Panc1 (cell line): ENCODE measurements around the gene AFF2. TPM values are rescaled to one million over a fixed set of nuclear protein-coding genes. Genes with fewer than 3 reads are reported as not detected.

Source experiments
- ATAC-seq: fragments of 200-7000 bp; cut with Tn5 transposase; 2 replicates; pipeline ENCODE4 v1.9.1; 2020; ENCODE audit warnings: mild to moderate bottlenecking, moderate library complexity
- BruUV-seq: library from RNA; stranded (reverse); fragments of 400-500 nt; replicated peaks from 2 replicates; lab custom pipeline; 2021; lab: Mats Ljungman, UMichigan
- CTCF ChIA-PET: fragments of 300-600 bp; sonication (Branson Sonifier 250); formaldehyde crosslinking; loops from one replicate; lab custom pipeline; 2022; ENCODE audit warnings: antibody characterized with exemption; lab: Charles Lee
- POLR2A ChIA-PET: fragments of 300-600 bp; sonication (Branson Sonifier 250); formaldehyde crosslinking; loops from one replicate; lab custom pipeline; 2022; ENCODE audit warnings: antibody characterized with exemption; lab: Charles Lee
- DNase-seq: peaks from one replicate; pipeline ENCODE4 v3.0.0-alpha.2; 2010; ENCODE audit warnings: low read depth, low spot score
- H3K27ac ChIP-seq: 2 replicates; pipeline ENCODE4 v1.5.1; 2011; ENCODE audit warnings: mild to moderate bottlenecking, low read length, inconsistent platforms
- H3K27me3 ChIP-seq: fragments of 200-500 bp; sonication (Bioruptor generic); 2 replicates; pipeline ENCODE4 v1.6.0; 2014; ENCODE audit warnings: low read length, inconsistent platforms; ENCODE audit not compliant: control insufficient read depth, insufficient read depth
- H3K36me3 ChIP-seq: fragments of 200-500 bp; sonication (Bioruptor generic); 2 replicates; pipeline ENCODE4 v1.5.1; 2014; ENCODE audit warnings: inconsistent platforms, mild to moderate bottlenecking, low read length, moderate library complexity; ENCODE audit not compliant: control insufficient read depth, insufficient read depth
- H3K4me1 ChIP-seq: 2 replicates; pipeline ENCODE4 v1.5.1; 2011; ENCODE audit warnings: inconsistent platforms, mild to moderate bottlenecking, low read length, moderate library complexity; ENCODE audit not compliant: control insufficient read depth, insufficient read depth
- H3K4me3 ChIP-seq, 2 experiments: 2 replicates each; pipeline ENCODE4 v1.5.1; 2011 to 2012; ENCODE audit warnings: low read depth in 2 of 2, low read length in 2 of 2, mild to moderate bottlenecking in 2 of 2, inconsistent platforms in 1 of 2, moderate library complexity in 1 of 2
- H3K9me3 ChIP-seq: fragments of 200-500 bp; sonication (Bioruptor generic); 2 replicates; pipeline ENCODE4 v1.5.1; 2014; ENCODE audit warnings: low read depth, mild to moderate bottlenecking, inconsistent platforms, low read length, moderate library complexity; ENCODE audit not compliant: control insufficient read depth, insufficient read depth
- POLR2AphosphoS5 ChIP-seq: IDR thresholded peaks from 2 replicates; pipeline ENCODE4 v1.6.1; 2012; ENCODE audit warnings: mild to moderate bottlenecking, low read depth, low read length, moderate library complexity
- SIN3A ChIP-seq: IDR thresholded peaks from 2 replicates; pipeline ENCODE4 v1.6.1; 2012; ENCODE audit warnings: low read depth, mild to moderate bottlenecking, low read length, moderate library complexity, borderline replicate concordance; ENCODE audit not compliant: insufficient read depth
- TCF7L2 ChIP-seq: IDR thresholded peaks from 2 replicates; pipeline ENCODE4 v1.6.1; 2011; ENCODE audit warnings: mild to moderate bottlenecking, low read depth, low read length, inconsistent platforms
- in situ Hi-C: cut with HindIII; loops from 2 replicates; pipeline ENCODE4 v1.10.0; 2016; ENCODE audit warnings: low sequenced_read_pairs, low pct_unique_long_range_greater_than_20kb
- intact Hi-C: fragments of 100-400 bp; cut with micrococcal nuclease; formaldehyde crosslinking; loops from one replicate; pipeline ENCODE4 v1.10.0; 2022; ENCODE audit not compliant: unreplicated experiment
- total RNA-seq: library from RNA; stranded (reverse); gene quantifications from one replicate; pipeline ENCODE4 v1.2.1, GENCODE V29; 2021; ENCODE audit not compliant: unreplicated experiment
- TF ChIP-seq, protein P1 (sequence below): fragments of 450-650 bp; IDR thresholded peaks from 2 replicates; pipeline ENCODE4 v1.5.1; 2017; ENCODE audit warnings: mild to moderate bottlenecking
- TF ChIP-seq, protein P2 (sequence below), 2 experiments: IDR thresholded peaks; 2 replicates each; pipeline ENCODE4 v1.6.1; 2011 to 2012; ENCODE audit warnings: low read depth in 2 of 2, control low read depth in 1 of 2, low read length in 1 of 2, mild to moderate bottlenecking in 1 of 2, moderate library complexity in 1 of 2; ENCODE audit not compliant: insufficient read depth in 1 of 2

Gene AFF2
- total RNA-seq, 1 experiment from 2014 or later: 0.05 TPM

DNA sequence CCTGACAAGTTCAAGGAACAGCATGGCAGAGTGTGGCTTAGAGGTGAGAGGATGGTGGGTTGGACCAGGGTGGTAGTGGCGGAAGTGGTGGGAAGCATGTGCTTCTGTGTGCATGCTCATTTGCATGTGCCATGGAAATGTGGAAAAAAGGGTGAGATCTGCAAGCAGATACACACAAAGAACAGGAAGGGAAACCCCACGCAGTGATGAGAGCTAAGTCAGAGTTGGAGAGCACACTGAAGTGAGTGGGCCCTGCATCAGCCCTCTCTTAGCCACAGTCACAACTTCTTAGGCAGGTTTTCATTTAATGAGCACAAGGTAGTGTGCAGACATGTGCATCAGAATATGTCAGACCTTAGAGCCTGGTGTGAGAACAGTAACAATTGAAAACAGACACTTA, 483.8 kb downstream of the AFF2 start:
- no peak overlapping the region for H3K27ac ChIP-seq
- no peak for DNase-seq
- no peaks in the 10 kb centered on the region for H3K4me1 ChIP-seq
- CTCF ChIA-PET: no interaction called here
- H3K9me3 ChIP-seq: no peaks in the 10 kb centered on the region
- no peaks in the 10 kb centered on the region for H3K27me3 ChIP-seq
- TF ChIP-seq, protein P1, sequence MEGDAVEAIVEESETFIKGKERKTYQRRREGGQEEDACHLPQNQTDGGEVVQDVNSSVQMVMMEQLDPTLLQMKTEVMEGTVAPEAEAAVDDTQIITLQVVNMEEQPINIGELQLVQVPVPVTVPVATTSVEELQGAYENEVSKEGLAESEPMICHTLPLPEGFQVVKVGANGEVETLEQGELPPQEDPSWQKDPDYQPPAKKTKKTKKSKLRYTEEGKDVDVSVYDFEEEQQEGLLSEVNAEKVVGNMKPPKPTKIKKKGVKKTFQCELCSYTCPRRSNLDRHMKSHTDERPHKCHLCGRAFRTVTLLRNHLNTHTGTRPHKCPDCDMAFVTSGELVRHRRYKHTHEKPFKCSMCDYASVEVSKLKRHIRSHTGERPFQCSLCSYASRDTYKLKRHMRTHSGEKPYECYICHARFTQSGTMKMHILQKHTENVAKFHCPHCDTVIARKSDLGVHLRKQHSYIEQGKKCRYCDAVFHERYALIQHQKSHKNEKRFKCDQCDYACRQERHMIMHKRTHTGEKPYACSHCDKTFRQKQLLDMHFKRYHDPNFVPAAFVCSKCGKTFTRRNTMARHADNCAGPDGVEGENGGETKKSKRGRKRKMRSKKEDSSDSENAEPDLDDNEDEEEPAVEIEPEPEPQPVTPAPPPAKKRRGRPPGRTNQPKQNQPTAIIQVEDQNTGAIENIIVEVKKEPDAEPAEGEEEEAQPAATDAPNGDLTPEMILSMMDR: no peak
- intact Hi-C loops (no loop called here), in situ Hi-C loops (no loop called here)
- BruUV-seq: no TSS peak
- POLR2A ChIA-PET: no interaction called here
- ATAC-seq: no peak
- no peaks in the 10 kb centered on the region for H3K36me3 ChIP-seq
- no peak overlapping the region for H3K4me3 ChIP-seq

DNA sequence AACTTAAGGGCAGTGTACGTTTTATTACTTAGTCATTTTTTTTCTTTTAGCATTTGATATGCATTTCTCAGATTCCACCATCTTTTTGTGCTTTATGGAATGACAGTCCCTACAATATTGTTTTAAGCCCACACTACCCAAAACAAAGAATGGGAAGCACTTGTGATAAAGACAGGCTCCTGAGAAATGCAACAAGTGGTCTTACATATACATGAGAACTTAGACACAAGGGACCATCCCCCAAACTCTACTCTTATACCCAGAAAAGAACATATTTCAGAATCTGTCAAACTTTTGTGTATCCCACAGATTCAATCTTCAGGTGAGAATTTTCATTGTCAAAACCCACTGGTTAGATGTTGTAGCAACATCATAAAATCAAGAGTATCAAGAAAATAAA, 491.1 kb downstream of the AFF2 start:
- DNase-seq (no peak), ATAC-seq (no peak)
- TF ChIP-seq, protein P2, sequence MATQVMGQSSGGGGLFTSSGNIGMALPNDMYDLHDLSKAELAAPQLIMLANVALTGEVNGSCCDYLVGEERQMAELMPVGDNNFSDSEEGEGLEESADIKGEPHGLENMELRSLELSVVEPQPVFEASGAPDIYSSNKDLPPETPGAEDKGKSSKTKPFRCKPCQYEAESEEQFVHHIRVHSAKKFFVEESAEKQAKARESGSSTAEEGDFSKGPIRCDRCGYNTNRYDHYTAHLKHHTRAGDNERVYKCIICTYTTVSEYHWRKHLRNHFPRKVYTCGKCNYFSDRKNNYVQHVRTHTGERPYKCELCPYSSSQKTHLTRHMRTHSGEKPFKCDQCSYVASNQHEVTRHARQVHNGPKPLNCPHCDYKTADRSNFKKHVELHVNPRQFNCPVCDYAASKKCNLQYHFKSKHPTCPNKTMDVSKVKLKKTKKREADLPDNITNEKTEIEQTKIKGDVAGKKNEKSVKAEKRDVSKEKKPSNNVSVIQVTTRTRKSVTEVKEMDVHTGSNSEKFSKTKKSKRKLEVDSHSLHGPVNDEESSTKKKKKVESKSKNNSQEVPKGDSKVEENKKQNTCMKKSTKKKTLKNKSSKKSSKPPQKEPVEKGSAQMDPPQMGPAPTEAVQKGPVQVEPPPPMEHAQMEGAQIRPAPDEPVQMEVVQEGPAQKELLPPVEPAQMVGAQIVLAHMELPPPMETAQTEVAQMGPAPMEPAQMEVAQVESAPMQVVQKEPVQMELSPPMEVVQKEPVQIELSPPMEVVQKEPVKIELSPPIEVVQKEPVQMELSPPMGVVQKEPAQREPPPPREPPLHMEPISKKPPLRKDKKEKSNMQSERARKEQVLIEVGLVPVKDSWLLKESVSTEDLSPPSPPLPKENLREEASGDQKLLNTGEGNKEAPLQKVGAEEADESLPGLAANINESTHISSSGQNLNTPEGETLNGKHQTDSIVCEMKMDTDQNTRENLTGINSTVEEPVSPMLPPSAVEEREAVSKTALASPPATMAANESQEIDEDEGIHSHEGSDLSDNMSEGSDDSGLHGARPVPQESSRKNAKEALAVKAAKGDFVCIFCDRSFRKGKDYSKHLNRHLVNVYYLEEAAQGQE (IDR thresholded peaks at IDR 0.05; ENCODE audit: insufficient read depth in 1 of 2, low read depth in 2 of 2, low read length in 1 of 2): no peak
- TF ChIP-seq POLR2AphosphoS5 (no peak), SIN3A (no peak), TCF7L2 (no peak)
- TF ChIP-seq, protein P1: no peak
- Histone ChIP-seq H3K27me3 (no peaks in the 10 kb centered on the region), H3K36me3 (no peaks in the 10 kb centered on the region), H3K4me1 (no peaks in the 10 kb centered on the region), H3K9me3 (no peaks in the 10 kb centered on the region), H3K27ac (no peak overlapping the region), H3K4me3 (no peak overlapping the region)
- ChIA-PET POLR2A (no interaction called here), CTCF (no interaction called here)
- intact Hi-C loops (no loop called here), in situ Hi-C loops (no loop called here)
- BruUV-seq: no TSS peak

DNA sequence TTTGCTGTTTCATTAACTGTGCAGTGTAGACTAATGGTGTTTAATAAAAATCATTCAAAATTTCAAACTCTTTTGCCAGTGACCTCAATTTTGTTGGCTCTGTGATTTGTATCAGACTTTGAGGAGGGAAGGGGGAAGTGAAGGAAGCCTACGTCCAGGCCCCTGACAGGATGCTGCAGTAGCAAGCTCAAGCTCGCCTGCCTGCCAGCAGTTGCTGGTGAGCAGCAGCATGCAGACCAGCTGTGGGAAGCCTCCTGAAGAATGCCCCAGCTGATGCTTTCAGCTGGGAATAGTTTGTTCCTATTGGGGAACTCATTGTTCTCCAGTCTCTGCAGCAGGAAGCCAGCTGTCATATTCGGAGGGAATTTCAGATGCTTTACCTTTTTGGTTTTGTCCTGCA, 495.2 kb downstream of the AFF2 start:
- ATAC-seq (no peak), DNase-seq (no peak)
- Histone ChIP-seq H3K4me1 (no peaks in the 10 kb centered on the region), H3K9me3 (no peaks in the 10 kb centered on the region), H3K27me3 (no peaks in the 10 kb centered on the region), H3K4me3 (no peak overlapping the region), H3K36me3 (no peaks in the 10 kb centered on the region), H3K27ac (no peak overlapping the region)
- intact Hi-C loops (no loop called here), in situ Hi-C loops (no loop called here)
- no peak for TF ChIP-seq POLR2AphosphoS5
- TF ChIP-seq, protein P2 (IDR thresholded peaks at IDR 0.05; ENCODE audit: insufficient read depth in 1 of 2, low read depth in 2 of 2, low read length in 1 of 2): no peak
- TF ChIP-seq, protein P1: no peak
- no peak for TF ChIP-seq TCF7L2
- no peak for TF ChIP-seq SIN3A
- POLR2A ChIA-PET: no interaction called here
- BruUV-seq: no TSS peak
- CTCF ChIA-PET: no interaction called here
